Ascending aorta (tissue), 2 donors: ENCODE measurements around the gene KLHDC8B. TPM values are rescaled to one million over a fixed set of nuclear protein-coding genes. Genes with fewer than 3 reads are reported as not detected.

Experiments used
- DNase-seq, 2 donors: peaks; one replicate each; pipeline ENCODE4 v3.0.0-alpha.2; 2019; ENCODE audit warnings: low spot score in 2 of 2
- H3K27ac ChIP-seq, 2 donors: fragments of 200-600 bp; sonication (generic); one replicate each; pipeline ENCODE4 v1.5.1; 2016 to 2017; ENCODE audit warnings: mild to moderate bottlenecking in 1 of 2
- H3K27me3 ChIP-seq: fragments of 200-600 bp; sonication (generic); one replicate; pipeline ENCODE4 v1.5.1; 2017
- H3K36me3 ChIP-seq, 2 donors: fragments of 200-600 bp; sonication (generic); one replicate each; pipeline ENCODE4 v1.5.1; 2016
- H3K4me1 ChIP-seq, 2 donors: fragments of 200-600 bp; sonication (generic); one replicate each; pipeline ENCODE4 v1.5.1; 2016 to 2017; ENCODE audit warnings: mild to moderate bottlenecking in 1 of 2
- H3K4me3 ChIP-seq, 2 donors: fragments of 200-600 bp; sonication (generic); one replicate each; pipeline ENCODE4 v1.5.1; 2016 to 2017; ENCODE audit warnings: mild to moderate bottlenecking in 1 of 2
- H3K9me3 ChIP-seq, 2 donors: fragments of 200-600 bp; sonication (generic); one replicate each; pipeline ENCODE4 v1.5.1; 2016
- CTCF ChIP-seq, 3 experiments: fragments of 200-600 bp in 2 of 3; fragments of 450-650 bp in 1 of 3; sonication (generic) in 2 of 3; IDR thresholded peaks; one replicate each; pipeline ENCODE4 v1.5.1; 2016 to 2019; ENCODE audit warnings: antibody characterized with exemption in 3 of 3, mild to moderate bottlenecking in 1 of 3, moderate library complexity in 1 of 3
- intact Hi-C: fragments of 100-400 bp; cut with DNase I; formaldehyde crosslinking; loops from one replicate; pipeline ENCODE4 v1.15.1; 2023
- total RNA-seq: library from RNA; depleted of rRNA; stranded (reverse); fragments of >200 nt; gene quantifications from one replicate; pipeline ENCODE4 v1.1.0, GENCODE V29; 2016

KLHDC8B gene
- total RNA-seq, 1 donor from 2014 or later, result 57.5 TPM

DNA sequence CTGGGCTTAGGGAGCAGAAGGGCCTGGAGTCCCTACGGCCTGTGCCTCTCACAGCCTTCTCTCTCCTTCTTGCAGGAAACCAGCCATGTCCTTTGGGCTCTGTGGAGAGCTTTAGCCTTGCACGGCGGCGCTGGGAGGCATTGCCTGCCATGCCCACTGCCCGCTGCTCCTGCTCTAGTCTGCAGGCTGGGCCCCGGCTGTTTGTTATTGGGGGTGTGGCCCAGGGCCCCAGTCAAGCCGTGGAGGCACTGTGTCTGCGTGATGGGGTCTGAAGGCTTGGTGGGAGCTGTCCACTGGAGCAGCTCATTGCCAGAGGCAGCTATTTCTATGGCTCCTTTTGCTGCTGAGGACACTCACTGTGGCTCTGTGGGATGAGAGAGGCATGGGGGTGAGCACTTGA is 4.1 kb downstream of the KLHDC8B start:
- Histone ChIP-seq H3K9me3 (no peaks in the 10 kb centered on the region), H3K27me3 (no peaks in the 10 kb centered on the region), H3K4me1 (peaks cover 18 to 26% of the 10 kb centered on the region in 2 donors), H3K36me3 (peaks cover 12 to 13% of the 10 kb centered on the region in 2 donors), H3K27ac (no peak overlapping the region), H3K4me3 (no peak overlapping the region)
- TF ChIP-seq CTCF (IDR thresholded peaks at IDR 0.05), result no peak
- intact Hi-C loops, result no loop called here
- no peak for DNase-seq

DNA sequence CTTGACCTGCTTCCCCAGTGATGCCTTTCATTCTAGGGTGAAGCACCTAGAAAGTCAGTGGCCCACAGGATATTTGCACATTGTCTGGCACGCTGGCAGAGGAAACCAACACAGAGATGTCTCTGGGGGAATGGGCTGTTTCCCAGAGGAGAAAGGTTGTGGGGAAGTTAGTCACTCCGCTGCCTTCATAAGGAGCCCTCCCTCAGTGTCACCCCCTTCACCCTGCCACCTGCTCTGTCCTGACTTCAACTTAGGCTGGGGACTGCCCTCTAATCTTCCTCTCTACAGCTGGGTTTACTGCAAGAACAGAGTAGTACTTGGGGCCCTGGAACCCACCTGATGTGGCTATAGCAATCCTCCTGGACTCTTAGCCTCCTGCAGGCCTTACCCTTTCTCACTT is 5.7 kb downstream of the KLHDC8B start:
- intact Hi-C loops, result no loop called here
- no peak for TF ChIP-seq CTCF (IDR thresholded peaks at IDR 0.05)
- H3K9me3 ChIP-seq, result no peaks in the 10 kb centered on the region

GRCh38 chr3:49180116-49180515 is 8.7 kb downstream of the KLHDC8B start:
- no peaks in the 10 kb centered on the region for H3K4me1 ChIP-seq
- H3K27me3 ChIP-seq, result no peaks in the 10 kb centered on the region
- peaks cover 6 to 13% of the 10 kb centered on the region in 2 donors for H3K36me3 ChIP-seq
- intact Hi-C loops, result no loop called here
- TF ChIP-seq CTCF (IDR thresholded peaks at IDR 0.05), result no peak
- DNase-seq, result no peak
- no peak overlapping the region for H3K27ac ChIP-seq
- no peaks in the 10 kb centered on the region for H3K9me3 ChIP-seq
- no peak overlapping the region for H3K4me3 ChIP-seq

More for the DNA sequence above, 5.7 kb downstream of the KLHDC8B start:
- peaks cover 12 to 13% of the 10 kb centered on the region in 2 donors for H3K36me3 ChIP-seq
- DNase-seq, result no peak
- no peaks in the 10 kb centered on the region for H3K27me3 ChIP-seq
- H3K27ac ChIP-seq, result no peak overlapping the region
- H3K4me1 ChIP-seq, result peaks cover 14 to 20% of the 10 kb centered on the region in 2 donors
- no peak overlapping the region for H3K4me3 ChIP-seq

- no peaks in the 10 kb centered on the region for H3K4me1 ChIP-seq
- no peak overlapping the region for H3K4me3 ChIP-seq
- H3K9me3 ChIP-seq, result no peaks in the 10 kb centered on the region
- DNase-seq, result no peak
- no peaks in the 10 kb centered on the region for H3K27me3 ChIP-seq
- no peak overlapping the region for H3K27ac ChIP-seq
- H3K36me3 ChIP-seq, result peaks cover 0 to 3% of the 10 kb centered on the region in 2 donors
- no peak for TF ChIP-seq CTCF (IDR thresholded peaks at IDR 0.05)
- intact Hi-C loops, result no loop called here
Measured at GRCh38 chr3:49181351-49181750, 10.0 kb downstream of the KLHDC8B start.

DNA sequence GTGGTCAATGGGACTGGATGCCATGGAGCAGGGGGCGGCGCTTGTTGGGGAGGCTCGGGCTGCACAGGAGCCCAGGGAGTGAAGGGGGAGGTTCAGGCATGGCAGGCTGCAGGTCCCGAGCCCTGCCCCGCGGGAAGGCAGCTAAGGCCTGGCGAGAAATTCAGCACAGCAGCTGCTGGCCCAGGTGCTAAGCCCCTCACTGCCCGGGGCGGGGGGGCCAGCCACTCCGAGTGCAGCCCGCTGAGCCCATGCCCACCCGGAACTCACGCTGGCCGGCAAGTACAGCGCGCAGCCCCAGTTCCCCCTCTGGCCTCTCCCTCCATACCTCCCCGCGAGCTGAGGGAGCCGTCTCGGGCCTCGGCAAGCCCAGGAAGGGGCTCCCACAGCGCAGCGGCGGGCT is 11.3 kb downstream of the KLHDC8B start:
- Histone ChIP-seq H3K4me3 (no peak overlapping the region), H3K4me1 (no peaks in the 10 kb centered on the region), H3K9me3 (no peaks in the 10 kb centered on the region), H3K36me3 (no peaks in the 10 kb centered on the region), H3K27me3 (no peaks in the 10 kb centered on the region), H3K27ac (no peak overlapping the region)
- DNase-seq, result no peak
- TF ChIP-seq CTCF (IDR thresholded peaks at IDR 0.05), result no peak
- intact Hi-C loops, result no loop called here

DNA sequence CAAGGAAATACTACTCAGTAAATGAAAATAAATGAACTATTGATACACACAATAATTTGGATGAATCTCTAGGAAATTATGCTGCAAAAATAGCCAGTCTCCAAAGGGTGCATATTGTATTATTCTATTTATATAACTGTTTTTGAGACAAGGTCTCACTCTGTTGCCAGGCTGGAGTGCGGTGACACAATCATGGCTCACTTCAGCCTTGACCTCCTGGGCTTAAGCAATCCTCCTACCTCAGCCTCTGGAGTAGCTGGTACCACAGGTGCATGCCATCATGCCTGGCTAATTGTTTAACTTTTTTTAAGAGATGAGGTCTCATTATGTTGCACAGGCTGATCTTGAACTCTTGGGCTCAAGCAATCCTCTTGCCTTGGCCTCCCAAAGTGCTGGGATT is 12.5 kb downstream of the KLHDC8B start:
- intact Hi-C loops, result no loop called here
- no peaks in the 10 kb centered on the region for H3K36me3 ChIP-seq
- no peaks in the 10 kb centered on the region for H3K9me3 ChIP-seq
- no peak overlapping the region for H3K4me3 ChIP-seq
- H3K4me1 ChIP-seq, result no peaks in the 10 kb centered on the region
- H3K27me3 ChIP-seq, result no peaks in the 10 kb centered on the region
- no peak for TF ChIP-seq CTCF (IDR thresholded peaks at IDR 0.05)
- no peak overlapping the region for H3K27ac ChIP-seq
- no peak for DNase-seq
